Stimulated activated CD8-positive, alpha-beta memory T cell treated with anti-CD3 and anti-CD28 coated beads, Interleukin-15, amount 100 ng/mL, for 24 hours (primary cell): ENCODE measurements around the gene CMTM8.

Source experiments
- DNase-seq: peaks from one replicate; pipeline ENCODE4 v3.0.0-alpha.2; 2020; ENCODE audit warnings: low read depth

Gene CMTM8

DNA sequence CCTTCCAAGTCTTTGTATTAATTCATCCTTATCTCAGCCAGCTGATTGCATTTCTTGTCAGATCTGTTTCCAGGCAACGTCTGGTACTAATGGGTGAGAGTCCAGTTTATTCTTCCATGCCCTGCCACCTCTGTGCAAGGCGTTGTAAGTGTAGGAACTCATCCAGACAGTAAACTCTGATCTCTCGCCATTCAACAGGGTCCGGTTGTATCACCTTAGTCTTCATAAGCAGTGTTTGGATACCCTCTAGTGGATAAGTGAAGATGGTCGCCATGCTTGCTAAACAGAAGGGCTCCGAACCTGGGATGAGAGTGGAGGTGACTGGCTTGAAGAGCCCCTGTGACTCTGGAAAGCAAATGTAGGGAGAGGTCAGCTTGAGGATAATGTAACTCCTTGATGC, 101.6 kb downstream of the CMTM8 start:
- no peak for DNase-seq

DNA sequence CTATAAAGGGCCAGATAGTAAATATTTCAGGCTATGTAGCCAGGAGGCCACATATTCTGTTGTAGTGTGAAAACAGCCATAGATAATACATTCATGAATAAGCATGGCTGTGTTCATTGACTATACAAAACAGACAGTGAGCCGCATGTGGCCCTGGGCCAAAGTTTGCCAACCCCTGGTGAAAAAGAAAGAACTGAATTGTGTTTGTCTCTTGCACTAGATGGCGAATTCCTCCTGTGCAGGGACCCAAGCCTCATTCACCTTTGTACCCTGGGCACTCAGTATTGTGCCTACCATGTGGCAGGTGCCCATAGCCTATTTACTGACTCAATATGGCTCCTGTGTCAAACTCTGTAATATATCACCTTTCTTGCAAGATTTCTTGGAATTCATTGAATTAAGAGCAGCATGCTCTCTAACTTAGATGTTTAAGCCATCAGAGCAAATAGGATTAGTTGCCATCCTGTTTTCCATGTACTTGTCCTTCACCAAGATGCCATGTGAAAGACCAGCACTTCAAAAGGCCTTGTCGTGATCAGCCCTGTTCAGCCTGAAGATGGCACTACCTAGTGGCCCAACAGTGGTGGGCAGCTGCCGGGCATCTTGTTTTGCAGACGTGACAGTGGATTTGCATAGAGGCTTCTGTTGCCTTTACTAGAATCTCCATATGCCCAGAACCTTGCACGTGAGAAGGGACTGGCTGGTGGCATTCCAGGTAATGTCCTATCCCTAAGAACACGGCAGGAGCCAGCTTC, 102.3 kb downstream of the CMTM8 start:
- no peak for DNase-seq

DNA sequence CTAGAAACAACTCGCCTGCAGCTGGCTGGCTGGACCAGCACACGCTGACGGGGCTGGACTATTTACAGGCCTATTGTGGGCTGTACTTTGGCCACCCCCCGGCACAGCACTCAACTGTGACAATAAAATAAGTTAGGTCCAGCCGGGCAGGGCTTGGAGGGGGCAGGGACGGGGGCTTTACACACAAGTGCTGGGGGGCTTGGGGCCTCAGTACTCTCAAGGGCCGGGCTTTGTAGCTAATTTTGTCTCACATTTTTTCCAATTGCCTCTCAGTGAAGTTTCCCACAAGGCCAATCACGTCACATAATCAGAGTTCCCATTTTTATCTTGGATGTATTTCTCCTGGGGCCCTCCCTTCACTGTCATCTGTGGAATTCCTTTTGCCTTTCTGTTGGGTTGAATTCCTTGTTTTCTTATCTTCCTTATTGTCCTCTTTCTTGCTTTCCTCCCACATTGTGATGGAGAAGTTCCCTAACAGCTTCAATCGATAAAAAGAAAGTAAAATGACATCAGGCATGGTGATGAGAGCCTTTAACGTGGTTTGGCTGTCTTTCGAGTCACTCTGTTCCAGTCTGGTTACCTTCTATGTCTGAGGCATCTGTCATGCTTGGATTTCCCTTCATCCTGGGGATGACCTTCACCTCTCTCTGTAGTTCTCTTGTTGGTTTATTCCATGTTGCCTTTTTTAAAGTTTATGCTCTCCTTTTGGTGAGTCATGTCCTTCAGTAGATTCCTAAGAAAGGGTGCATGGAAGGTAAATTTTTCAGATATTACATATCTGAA, 109.1 kb downstream of the CMTM8 start:
- no peak for DNase-seq

DNA sequence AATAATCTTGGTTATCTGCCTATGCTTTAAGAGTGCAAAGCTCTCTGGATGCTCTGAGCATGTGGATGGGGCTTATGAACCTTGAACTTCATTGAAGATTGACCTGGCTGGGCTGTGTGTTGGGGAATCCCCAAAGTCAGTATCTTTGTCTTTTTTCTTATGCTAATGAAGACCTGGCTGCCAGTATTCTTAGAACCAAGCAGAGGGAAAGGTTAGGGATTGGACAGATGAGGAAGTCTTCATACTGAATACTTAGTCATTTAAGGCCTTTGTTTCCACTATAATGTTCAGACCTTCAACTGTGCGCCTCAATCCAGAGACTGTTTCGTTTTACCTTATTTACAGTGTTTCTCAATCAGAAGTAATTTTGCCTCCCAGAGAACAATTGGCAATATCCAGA, 110.7 kb downstream of the CMTM8 start:
- no peak for DNase-seq

DNA sequence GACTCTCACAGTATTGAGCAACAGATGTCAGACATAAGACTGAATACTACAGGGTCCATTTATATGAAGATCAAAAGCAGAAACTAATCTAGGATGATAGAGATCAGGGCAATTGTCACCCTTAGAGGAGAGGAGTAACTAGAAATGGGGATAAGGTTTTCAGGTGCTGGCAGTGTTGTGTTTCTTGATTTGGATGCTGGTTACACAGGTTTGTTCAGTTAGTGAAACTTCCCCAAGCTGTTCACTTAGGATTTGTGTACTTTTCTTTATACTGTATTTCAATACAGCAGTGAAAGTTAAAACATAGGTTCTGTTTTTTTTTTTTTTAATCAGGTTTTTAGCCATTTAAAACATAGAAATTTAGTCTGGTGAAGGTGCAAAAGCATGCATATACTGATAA, 114.1 kb downstream of the CMTM8 start:
- no peak for DNase-seq

DNA sequence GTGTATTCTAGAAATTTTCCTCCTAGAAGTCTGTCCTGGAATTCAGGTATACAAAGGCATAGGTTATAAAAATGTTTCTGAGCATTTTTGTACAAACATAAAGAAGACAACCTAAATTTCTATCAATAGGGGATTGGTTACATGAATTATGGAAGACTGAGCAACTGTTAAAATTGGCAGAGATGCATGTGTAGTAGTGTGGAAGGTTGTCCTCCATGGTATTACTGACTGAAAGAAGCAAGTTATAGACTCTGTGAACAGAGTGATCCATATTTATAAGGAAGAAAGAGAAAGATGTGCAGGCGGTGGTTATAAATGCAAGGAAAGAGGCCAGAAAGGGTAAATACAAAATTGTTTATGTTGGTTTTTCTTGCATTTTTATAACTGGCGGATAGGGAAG, 114.9 kb downstream of the CMTM8 start:
- DNase-seq, result no peak

DNA sequence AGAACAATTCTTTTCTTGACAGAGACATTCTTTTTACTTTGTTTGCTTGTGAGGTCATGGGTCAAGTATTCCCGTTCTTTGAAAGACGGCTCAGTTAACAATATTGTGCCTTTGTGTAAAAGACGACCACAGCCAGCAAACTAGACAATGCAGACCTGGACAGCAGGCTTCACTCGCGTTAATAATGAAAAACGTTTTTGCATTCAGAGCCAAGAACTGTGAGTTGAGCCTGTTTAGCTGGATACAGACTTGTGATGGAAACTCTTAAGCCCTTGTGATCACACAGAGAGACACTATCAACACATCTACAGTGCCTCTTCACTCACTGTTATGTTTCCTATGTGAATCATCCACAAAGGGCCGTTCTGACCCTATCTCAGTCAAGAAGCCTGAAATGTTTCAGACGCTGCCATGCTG, 115.9 kb downstream of the CMTM8 start:
- no peak for DNase-seq

DNA sequence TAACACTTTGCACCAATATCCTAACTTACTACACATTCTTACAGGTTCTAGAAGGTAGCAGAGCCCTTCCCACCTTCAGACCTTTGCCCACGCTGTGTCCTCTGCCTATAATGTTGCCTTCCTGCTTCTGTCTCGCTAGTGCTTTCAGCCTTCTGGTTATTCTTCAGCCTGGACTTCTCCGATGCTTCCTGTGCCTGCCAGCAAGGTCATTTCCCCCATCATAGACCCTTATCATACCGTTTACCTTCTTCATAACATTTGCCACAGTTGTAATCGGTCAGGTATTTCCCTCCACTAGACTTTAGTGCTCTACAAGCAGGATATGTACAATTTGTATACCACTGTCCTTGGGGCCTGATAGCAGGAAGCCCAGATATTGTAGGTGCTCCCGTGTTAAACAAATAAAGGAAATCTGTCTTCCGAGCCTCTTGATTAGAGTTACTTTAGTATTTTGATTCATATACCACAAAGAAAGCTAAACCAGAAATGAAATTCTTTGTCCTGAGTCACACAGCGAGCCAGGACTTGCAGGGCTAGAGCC, 117.3 kb downstream of the CMTM8 start:
- no peak for DNase-seq

DNA sequence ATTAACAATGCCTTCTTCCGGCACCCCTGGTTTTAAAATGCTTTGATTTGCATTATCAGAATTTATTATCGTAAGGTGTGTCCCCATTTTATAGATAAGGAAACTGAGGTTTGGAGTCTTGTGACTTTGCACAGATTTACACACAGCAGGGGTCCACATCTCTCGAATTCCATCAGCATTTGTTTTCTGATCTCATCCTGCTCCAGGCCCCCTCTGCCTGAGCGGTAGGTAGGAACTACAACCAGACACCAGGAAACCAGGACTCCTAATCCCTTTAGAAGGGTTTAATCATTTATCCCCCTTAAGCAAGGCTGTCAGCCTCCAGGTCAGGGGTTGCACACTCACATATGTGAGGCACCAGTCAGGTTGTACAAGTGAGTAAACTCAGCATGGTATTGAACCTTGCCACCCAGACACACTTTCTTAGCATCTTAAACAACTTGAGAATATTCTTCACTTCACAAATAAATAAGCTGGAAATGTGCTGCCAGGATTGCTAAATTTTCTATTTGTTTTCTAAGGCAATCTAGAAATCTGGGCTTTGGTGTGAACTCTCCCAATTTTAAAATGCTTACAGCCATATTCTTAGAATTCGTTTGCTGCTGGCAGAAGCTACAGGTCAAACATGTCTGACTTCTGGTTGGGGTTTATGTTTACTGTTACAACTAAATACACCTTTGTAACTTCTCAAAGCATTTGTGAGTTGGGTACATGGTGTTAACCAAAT, 121.4 kb downstream of the CMTM8 start:
- no peak for DNase-seq

DNA sequence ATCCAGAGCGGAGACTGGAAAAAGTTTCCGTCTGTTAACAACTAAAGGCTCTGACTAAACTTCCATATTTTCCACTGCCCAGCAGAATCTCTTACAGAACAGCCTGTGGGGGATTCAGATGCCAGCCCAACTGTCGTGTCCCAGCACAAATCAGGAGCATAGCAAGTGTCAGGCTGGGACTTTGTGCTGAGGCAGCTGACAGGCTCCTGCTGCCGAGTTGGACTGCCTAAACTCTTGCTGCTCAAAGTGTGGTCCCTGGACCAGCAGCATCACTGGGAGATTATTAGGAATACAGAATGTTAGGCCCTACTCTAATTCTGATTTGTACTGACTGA, 122.0 kb downstream of the CMTM8 start:
- DNase-seq, result no peak

DNA sequence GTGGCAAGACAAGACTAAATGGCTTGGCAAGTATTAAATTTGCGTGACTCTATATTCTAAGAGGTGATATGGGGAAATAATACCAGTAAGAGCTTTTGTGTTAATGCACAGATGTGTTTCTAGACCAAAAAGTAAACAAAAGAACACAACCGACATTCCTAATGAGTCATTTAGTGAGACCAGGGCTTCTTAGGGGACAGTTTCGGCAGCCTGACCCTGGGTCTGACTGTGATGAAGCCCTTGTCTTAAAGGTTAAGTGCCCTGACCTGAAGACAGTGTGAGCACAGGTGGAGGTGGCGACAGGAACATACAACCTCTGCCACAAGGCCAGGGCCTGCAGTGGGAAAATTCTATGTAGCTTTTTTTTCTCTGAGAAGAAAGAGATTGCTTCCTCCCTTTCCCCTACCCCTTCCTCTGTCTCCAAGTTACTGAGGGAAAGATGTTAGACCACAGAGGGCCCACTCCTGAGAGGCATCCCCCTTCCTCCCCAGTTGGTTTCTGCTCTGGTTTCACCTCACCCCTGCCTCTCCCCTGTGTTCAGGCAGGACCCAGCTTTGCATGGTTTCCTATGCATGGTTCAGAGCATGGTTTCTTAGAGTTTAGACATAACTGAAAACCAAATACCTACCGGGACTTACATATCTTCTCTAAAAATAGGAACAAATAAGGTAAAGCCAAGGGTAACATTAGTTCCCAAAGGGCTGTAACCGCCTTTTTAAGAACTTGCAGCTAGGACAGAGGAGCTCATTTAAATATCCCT, 128.3 kb downstream of the CMTM8 start:
- no peak for DNase-seq

DNA sequence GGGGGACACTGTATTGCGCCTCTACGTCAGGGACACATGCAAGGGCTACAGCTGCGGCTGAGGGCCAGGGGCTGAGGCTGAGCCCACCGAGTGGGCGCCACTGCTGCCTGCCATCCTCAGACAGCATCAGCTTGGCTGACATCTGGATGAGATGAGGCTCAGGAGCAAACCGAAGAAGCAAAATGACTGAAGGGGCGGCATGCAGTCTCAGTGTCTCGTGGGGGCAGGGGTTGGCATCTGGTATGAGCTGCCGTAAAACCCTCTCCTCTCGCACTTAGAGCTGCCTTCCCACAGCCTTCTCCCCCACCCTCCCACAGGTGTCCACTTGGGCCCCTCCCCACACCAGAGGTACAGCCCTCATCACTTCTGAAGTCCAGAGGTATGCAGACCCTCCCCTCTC, 129.0 kb downstream of the CMTM8 start:
- DNase-seq, result no peak

DNA sequence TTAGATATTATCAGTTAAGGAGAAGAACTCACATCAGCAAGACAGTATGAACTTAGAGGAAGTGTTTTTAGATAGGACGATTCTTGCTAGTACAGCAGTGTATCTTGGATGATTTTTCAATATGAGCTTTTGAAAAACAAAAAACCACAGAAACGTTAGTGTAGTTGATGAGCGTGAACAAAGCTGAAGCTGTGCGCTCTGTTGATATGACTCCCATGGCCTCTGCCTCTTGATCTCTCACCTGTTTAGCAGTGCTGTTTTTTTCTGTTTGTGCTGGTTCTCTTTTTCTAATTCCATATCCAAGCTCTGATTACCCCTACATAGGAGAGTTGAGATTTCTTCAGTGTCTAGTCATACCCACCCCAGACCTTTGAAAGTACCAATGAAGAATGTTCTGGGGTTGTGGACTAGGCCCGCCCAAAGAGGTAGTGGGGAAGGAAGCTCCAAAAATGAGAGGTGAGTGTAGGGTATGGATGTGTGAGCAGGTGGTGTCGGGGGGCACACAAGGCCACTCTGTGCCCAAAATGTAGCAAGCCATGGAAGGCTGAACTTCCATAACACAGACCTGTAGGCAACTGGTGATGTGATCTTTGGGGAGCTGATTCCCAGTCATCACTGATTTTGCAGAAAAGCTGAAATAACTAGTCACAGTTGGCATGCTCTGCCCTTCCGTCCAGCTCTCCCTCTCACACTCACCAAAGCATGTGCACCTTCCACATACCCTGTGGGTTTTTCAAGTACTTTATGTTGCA, 133.2 kb downstream of the CMTM8 start:
- no peak for DNase-seq

DNA sequence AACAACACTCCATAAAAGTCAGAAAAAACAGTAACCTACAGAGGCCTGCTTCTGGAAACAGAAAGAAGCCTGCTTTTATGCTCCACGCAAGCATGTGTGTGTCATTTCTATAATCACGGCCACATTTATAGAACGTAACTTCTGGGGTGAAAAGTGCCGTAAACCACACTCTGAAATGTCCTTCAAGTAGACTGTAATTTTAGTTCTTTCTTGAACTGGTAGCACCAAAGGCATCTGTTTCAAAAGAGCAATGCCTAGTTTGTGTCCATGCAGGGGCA, 133.7 kb downstream of the CMTM8 start:
- DNase-seq, result no peak

DNA sequence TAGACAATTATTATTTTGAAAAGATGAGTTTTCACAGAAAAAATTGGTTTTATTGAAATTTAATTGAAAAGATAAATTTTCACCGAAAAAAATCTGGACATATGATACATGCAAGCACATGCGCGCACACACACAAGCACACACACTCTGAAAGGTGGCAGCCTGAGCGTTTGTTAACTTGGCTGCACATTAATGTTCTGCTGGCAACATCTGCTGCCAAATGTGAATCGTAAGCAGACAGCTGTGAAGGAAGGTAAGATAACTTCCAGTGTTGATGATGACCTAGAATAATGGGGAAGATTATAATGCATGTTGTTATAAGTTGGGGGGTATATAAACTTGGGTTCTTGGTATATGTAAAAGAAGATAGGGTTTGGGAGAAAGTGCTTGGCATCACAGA, 134.8 kb downstream of the CMTM8 start:
- DNase-seq, result no peak

DNA sequence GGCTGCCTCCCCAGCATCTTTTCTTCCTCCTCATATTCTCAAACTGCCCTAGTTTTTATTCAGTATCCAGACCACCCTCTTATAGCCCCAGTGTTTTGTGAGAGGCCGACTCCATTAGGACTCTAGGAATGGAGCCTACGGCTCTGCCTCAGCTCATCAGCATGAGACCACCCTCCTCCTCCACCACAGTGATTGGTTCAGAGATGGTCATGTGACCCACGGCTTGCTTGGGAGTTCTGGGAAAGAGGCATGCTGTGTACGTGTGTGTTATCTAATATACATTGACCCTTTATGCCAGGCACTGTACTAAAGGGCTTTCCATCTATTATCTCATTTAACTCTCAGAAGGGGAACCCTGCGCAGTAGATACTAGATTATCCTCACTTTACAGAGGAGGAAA, 135.4 kb downstream of the CMTM8 start:
- DNase-seq, result no peak

DNA sequence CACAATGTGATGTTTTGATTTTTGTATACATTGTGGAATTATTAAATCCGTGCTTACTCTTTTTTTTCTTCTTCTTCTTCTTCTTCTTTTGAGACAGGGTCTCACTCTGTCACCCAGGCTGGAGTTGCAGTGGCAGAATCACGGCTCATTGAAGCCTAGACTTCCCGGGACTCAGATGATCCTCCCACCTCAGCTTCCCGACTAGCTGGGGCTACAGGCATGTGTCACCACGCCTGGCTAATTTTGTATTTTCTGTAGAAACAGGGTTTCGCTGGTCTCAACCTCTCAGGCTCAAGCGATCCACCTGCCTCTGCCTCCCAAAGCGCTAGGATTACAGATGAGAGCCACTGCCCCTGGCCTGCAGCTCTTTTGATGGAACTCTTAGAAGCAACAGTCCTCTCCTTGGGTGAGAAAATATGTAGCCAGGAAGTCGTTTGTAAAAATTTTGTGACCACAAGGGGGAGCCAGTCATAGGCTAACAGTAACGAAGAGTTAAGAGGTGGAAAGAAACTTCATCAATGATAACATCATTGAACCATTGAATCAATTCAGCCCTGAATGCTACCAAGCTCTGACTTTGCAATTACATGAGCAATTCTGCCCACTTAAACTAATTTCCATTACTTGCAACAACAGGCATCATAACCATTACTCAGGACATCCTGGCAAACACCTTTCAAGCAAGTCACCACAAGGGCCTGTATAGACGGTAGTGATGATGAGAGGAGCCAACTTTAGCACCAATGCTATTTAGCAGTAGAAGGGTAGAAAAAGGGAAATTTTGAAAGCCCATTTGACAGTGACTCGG, 136.5 kb downstream of the CMTM8 start:
- no peak for DNase-seq

DNA sequence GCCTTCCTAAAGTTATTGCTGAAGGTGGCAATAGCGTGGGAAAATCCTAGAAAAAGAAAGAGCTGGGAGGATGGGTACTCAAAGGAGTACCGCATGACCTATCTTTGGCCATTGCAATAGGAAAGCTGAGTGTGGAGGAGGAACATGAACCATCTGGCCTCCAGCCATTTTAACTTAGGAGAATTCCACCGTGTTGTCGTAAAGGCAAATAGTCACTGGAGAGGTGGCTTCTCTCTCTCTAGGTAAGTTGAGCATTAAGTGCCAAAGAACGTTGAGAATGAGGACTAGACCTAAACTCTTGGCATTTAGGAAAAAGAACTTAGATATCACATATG, 137.1 kb downstream of the CMTM8 start:
- DNase-seq, result no peak

DNA sequence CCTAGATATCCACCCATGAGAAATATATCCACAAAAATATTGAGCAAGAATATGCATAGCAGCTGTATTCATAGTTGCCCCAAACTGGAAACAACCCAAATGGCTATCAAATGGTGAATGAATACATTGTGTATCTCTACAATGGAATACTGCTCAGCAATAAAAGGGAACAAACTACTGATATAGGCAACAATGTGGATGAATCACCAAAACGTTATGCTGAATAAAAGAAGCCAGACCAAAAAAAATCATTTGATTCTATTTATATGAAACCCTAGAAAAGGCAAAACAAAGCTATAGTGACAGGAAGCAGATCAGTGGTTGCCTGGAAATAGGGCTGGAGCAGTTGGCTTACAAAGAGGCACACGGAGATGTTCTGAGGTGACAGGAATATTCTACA, 137.6 kb downstream of the CMTM8 start:
- DNase-seq, result no peak

DNA sequence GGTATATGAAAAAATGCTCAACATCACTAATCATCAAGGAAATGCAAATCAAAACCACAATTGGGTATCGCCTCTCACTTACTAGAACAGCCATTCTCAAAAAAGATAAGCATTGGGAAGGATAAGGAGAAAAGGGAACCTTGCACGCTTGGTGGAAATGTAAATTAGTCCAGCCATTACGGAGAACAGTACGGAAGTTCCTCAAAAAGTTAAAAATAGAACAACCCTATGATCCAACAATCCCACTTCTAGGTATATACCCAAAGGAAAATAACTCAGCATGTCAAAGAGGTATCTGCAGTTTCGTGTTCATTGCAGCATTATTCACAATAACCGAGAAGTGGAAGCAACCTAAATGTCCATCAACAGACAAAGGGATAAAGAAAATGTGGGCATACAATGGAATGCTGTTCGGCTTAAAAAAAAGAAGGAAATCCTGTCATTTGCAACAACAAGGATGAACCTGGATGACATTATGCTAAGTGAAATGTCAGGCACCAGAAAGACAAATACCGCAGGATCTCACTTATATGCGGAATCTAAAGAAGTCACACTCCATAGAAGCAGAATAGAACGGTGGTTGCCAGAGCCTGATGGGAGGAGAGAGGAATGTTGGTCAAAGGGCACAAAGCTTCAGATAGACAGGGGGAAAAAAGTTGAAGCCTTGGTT, 141.5 kb downstream of the CMTM8 start:
- no peak for DNase-seq
